Astrocyte of the spinal cord (primary cell): ENCODE data around the gene ACVR2A.

Source experiments
- DNase-seq: peaks from one replicate; pipeline ENCODE4 v3.0.0; 2011; ENCODE audit warnings: low read depth, low spot score
- H3K4me3 ChIP-seq: 2 replicates; pipeline ENCODE4 v1.5.1; 2011; ENCODE audit warnings: low read depth, mild to moderate bottlenecking, low read length, moderate library complexity
- CTCF ChIP-seq: IDR thresholded peaks from 2 replicates; pipeline ENCODE4 v1.5.1; 2012; ENCODE audit warnings: low read depth, mild to moderate bottlenecking, low read length, inconsistent platforms
- in situ Hi-C: cut with HindIII; loops from 2 replicates; pipeline ENCODE4 v1.10.0; 2017; ENCODE audit warnings: low sequenced_read_pairs

The ACVR2A gene

GRCh38 chr2:147945660-147946059 lies 100.8 kb downstream of the ACVR2A start:
- DNase-seq: peak; percentile 35
- no peak overlapping the region for H3K4me3 ChIP-seq
- no peak for TF ChIP-seq CTCF
- in situ Hi-C loops: no loop called here

GRCh38 chr2:147952118-147952517 lies 107.3 kb downstream of the ACVR2A start:
- TF ChIP-seq CTCF: no peak
- no peak overlapping the region for H3K4me3 ChIP-seq
- in situ Hi-C loops: no loop called here
- DNase-seq: no peak

- no peak for DNase-seq
- TF ChIP-seq CTCF: no peak
- H3K4me3 ChIP-seq: no peak overlapping the region
- in situ Hi-C loops: no loop called here
Measured at GRCh38 chr2:147968571-147968970, 123.7 kb downstream of the ACVR2A start.

GRCh38 chr2:147976102-147976501 lies 131.3 kb downstream of the ACVR2A start:
- no peak for DNase-seq
- in situ Hi-C loops: no loop called here
- TF ChIP-seq CTCF: no peak
- H3K4me3 ChIP-seq: no peak overlapping the region

GRCh38 chr2:147977679-147978078 lies 132.8 kb downstream of the ACVR2A start:
- no peak for TF ChIP-seq CTCF
- H3K4me3 ChIP-seq: no peak overlapping the region
- in situ Hi-C loops: no loop called here
- no peak for DNase-seq
